Measurements from ENCODE around the gene RMRP.
A peak's percentile ranks its signal among the peaks of the same experiment; 100 is the strongest.
"Not testable (repeated sequence)": the region's sequence is repeated elsewhere in the genome, so short reads cannot be mapped to it uniquely, and the experiment has no call there.

RMRP gene

DNA sequence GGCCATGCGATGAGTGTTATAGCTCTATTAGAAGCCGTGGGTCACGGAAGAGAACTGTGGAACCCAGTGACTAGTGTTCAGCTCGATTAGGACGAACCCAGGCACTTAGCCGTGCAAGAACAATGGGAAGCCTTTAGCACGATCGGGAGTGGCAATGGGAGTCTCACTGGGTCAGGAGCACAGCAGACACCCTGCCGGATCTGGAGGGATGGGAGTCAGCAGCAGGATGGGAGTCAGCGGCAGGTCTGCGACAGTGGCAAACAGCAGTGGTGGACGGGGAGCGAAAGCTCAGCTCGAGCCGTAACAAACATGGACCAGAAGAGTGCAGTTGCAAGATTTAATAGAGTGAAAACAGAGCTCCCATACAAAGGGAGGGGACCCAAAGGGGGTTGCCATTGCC lies 17.4 kb downstream of the RMRP start:
- DNase-seq = not testable (repeated sequence)

- DNase-seq = no peak
Observed at GRCh38 chr9:35639631-35640030, 18.2 kb downstream of the RMRP start.

DNA sequence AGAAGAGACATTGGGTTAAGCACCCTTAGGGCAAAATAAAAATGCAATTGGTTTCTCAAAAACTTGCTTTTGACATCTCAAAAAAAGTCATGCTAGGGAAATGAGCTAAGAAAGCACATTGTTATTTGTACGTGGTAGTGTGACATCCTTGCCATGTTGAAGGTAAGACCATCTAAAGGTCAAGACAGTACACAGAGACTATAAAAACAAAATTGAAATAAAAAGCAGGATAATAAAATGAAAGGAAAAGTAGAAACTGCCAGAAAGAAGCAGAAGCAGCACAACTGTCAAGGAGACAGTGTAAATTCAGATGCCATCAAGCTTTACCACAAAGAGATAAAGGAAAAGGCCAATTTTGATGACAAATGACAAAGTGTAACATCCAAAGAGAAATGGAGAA lies 18.6 kb downstream of the RMRP start:
- not testable (repeated sequence) for DNase-seq

DNA sequence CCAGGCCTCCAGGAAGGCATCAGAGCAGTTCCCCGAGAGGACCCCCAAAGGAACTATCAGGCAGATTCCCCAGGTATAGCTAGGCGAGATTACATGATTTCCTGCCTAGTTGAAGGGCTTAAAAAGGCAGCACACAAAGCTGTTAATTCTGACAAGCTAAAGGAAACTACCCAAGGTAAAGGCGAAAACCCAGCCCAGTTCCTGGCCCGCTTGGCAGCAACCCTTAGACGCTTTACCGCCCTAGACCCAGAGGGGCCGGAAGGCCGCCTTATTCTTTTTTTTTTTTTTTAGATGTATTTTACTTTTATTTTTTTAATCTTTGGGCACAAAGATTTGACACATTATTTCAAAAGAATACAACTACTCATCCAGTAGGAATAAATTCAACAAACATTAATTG lies 19.1 kb downstream of the RMRP start:
- not testable (repeated sequence) for DNase-seq

DNA sequence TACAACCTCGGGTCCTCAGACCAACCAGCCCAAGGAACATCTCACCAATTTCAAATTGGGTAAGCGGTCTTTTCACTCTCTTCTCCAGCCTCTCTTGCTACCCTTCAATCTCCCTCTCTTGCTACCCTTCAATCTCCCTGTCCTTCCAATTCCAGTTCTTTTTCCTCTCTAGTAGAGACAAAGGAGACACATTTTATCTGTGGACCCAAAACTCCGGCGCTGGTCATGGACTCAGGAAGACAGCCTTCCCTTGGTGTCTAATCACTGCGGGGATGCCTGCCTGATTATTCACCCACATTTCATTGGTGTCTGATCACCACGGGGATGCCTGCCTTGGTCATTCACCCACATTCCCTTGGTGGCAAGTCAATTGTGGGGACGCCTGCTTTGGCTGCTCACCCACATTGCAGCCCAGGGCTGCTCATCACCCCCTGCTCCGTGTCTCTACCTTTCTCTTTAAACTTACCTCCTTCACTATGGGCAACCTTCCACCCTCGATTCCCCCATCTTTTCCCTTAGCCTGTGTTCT lies 20.3 kb downstream of the RMRP start:
- not testable (repeated sequence) for DNase-seq

DNA sequence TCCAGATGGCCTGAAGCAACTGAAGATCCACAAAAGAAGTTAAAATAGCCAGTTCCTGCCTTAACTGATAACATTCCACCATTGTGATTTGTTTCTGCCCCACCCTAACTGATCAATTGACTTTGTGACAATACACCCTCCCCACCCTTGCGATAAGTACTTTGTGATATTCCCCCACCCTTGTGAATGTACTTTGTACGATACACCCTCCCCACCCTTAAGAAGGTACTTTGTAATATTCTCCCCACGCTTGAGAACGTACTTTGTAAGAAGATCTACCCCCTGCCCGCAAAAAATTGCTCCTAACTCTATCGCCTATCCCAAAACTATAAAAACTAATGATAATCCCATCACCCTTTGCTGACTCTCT lies 21.0 kb downstream of the RMRP start:
- not testable (repeated sequence) for DNase-seq

DNA sequence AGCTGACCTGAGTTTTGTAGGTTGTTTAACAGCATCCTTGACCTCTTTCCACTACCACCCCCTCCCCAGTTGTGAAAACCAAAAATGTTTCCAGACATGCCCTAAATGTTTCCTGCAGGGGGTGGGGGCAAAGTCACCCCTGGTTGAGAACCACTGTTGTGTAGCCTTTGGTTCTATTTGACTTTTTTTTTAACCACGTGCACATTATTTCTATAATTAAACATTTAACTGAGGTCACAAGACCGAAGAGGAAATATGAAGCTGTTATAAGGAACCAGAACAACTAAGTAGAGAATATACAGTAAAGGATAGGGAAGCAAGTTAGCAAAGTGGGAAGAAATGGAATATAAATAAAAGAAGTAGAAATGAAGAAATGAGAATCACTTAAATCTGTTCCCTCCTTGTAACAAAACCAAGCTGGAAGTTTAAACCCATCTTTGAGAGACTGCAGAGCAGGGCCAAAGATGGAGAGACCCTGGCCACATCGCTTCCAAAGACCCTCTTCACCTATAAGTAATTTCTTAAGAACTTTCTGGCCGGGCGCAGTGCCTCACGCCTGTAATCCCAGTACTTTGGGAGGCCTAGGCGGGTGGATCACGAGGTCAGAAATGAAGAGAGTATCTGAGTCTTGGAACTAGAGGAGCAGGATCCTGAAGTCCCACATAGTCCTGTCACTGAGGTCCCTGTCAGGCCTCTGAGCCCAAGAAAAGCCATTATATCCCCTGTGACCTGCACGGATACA lies 21.5 kb downstream of the RMRP start:
- DNase-seq = no peak

- no peak for DNase-seq
Observed at GRCh38 chr9:35635730-35636129, 22.1 kb downstream of the RMRP start.

DNA sequence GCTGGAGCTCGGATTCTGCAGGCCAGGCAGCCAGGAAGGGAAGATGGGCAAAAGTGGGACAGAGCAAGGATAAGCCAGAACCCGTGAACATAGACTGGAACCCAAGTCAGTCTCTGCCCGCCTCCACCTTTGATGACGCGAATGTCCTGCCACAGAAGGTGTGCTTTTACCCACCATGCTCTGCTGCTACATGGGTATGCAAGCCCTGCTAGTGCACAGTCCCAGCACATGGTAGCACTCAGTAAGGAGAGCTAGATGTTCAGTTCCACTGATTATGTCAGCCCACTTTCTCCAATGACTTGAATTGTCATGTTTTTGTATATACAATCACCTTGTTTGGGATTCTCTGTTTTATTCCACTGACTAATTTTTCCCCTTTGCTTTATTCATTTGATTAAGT lies 28.2 kb downstream of the RMRP start:
- no peak for DNase-seq

DNA sequence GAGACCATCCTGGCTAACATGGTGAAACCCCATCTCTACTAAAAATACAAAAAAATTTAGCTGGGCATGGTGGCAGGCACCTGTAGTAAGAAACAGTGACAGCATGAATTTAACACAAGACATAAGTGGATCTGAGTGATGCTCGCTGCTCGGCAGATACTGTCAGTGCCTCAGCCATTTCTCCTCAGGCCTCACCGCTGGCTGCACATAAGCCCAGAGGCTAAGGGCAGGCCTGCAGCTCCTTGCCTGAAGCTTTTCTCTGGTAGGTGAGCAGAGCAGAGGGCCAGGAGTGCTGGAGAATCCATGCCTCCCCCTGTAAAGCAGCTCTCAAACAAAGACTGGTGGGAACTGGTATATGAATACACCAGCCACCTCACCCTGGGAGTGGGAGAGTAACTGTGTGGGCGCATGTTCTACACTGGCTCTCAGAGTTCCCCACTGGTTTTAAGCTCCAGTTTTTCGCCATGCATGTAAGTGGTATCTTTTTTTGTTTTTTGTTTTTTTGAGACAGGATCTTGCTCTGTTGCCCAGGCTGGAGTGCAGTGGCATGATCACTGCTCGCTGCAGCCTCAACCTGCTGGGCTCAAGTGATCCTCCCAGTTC lies 29.3 kb downstream of the RMRP start:
- no peak for DNase-seq

GRCh38 chr9:35627575-35627974 lies 30.2 kb downstream of the RMRP start:
- DNase-seq = no peak

- no peak for DNase-seq
Observed at GRCh38 chr9:35619800-35620158, 38.0 kb downstream of the RMRP start.

DNA sequence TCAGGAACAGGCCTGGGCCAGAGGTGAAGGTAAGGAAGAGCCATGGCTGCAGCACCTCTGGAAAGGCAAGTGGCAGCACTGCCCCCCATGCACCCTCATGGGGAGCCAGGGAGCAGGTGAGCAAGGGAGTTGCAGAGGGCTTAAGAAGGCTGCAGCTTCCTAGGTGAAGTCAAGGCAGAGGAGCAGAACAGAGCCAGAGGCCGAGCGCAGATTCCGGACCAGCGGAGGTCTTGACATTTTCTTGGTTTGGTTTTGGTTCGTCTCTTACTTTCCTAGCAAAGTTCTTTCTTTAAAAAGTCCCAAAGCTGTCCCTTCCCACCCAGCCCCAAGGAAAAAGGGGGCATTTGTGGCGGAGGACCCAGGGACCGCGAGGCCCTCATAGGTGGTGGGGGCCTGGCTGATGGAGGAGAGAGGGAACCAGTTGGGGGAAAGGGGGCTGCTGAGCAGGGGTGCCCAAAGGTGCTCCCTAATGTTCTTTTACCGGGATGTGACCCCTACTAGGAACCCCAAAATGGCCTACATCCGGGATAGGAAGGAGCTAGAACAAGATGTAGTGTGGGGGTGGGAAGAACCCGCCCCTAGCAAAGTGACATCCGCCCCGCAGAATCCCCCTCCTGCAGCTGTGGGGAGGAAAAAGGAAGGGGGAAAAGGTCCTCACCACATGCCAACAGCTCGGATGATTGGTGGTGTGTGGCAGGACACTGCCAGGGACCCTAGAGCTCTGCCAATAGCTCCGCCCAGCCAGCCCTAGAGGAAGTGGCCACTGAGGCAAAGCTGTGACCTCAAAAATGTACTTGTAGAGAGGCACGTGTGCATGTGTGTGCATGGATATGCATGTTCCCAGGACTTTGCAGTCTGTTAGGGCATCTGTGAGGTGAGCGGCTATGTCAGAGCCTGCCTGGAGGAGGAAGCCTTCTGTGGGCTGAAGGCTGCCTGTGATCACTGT lies 38.7 kb downstream of the RMRP start:
- DNase-seq = no peak

DNA sequence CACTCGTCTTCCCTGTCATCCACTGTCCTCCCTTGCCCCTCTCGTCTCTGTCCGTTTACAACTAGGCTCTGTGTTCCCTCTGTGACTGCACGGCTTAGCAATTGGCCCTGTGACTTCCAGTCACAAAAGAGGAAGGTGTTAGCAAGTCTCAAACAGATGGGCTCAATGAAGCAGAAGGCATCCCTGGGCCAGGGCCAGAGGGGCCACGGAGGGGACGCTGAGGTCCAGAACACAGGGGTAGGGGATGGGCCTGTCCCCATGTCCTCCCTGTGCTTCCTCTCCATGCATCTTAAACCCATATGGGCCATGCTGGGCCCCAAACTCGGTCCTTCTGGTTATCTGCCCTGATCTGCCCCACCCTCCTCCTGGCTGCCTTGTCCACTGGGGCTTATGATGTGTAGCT lies 39.5 kb downstream of the RMRP start, which contains the start of gene CD72:
TSS of gene CD72 (minus strand) at position 89 of the 403 bp plus-strand sequence. CDS start 110 bp downstream, outside the sequence.
- no peak for DNase-seq

- DNase-seq = no peak
Observed at GRCh38 chr9:35617548-35617947, 40.3 kb downstream of the RMRP start.

DNA sequence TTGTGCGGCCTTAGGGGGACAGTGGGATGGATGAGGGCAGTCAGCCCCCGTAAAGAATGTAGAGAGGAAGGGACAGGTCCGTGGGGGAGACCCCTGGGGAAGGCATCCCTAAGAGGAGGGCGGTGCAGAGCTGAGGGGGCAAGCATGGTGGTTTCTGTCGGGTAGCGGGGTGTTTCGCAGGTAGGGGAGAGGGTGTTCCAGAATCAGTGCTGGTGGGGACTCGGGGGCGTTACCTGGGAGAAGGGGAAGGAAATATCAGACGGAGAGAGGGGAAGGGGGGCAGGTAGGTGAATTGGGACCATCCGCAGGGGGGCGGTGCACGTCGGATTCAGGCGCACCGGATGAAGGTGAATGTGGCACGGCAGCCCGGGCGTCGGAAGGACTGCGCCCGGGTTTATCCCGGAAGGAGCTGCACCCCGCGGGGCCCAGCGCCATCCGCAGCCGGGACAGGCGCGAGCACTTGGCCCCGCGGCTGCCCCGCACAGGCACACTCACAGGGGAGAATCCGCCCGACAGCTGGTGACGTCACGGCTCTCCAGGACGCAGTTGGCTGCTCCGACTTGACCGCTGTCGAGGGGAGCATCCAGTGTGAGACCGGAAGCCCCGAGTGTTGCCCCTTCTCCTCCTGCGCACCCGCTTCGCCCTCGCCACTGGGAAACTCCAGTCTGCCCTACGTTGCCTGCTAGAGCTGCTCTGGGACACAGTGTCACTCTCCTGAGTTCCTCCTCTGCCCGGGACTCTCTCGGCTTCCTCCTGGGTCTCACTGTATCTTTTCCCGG lies 40.9 kb downstream of the RMRP start:
- peak in 1 of 2 experiments; percentile 13 for DNase-seq

DNA sequence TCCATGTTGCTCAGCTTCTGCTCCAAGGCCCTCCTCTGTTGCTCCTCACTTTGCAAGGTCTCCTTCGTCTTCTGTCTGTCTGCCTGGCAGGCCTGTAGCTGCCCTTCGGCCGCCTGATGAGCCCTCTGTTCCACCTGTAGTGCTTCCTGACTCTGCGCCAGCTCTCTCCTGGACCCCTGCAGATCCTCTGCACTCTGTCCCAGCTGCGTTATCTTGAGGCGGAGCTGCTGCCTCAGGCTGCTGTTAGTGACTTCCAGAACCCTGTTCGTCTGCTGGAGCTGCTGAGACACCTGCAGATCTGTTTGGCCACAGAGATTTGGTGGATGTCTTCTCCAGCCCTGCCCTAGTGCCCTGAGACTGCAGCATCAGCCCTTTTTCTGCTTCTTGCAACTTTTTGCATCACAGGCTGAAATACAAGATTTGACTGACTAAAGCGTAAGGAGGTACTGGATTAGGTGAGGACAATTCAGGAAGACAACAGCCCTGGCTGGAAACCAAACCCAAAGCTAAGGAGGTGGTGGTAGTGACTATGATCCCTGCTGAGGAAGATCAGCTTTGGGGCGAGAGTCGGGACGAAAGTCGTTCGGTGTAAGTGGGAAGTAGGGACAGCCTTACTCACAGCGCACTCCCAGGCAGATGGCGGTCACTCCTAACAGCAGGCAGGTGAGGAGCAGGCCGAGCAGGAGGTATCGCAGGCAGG lies 41.7 kb downstream of the RMRP start:
- DNase-seq = no peak

- no peak for DNase-seq
Observed at GRCh38 chr9:35612843-35613242, 45.0 kb downstream of the RMRP start.

DNA sequence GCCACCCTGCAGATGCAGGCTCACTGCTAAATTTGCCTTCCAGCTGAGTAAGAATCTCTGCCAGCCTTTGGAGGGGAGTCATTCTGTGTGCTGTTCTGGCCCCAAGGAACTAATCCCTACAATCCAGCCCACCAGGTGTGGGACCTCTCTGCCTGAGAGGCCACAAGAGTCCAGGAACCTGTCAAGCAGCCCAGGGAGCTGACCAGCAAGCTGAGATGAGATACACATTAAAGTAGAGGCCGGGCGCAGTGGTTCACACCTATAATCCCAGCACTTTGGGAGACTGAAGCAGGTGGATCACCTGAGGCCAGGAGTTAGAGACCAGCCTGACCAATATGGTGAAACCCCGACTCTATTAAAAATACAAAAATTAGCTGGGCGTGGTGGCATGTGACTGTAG lies 45.8 kb downstream of the RMRP start:
- DNase-seq = not testable (repeated sequence)

- DNase-seq = peak in 1 of 2 experiments; percentile 12
Observed at GRCh38 chr9:35611230-35611797, 46.5 kb downstream of the RMRP start.

DNA sequence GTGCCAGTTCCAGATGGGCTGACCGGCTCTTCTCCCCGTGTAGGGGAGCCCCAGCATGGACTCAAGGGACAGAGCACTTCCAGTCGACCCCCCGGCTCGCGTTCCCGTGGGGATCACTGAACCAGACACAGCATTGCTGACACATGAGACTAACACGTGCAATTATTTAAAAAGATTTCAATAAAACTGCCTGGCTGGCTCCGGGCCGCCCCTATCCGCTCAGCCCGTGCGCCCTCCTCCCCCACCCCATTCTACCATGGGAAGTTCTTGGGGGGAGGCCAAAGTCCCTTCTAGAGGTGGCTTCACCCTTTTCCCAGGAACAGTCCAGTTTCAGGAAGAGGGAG lies 48.0 kb downstream of the RMRP start:
- no peak for DNase-seq
